A549 (cell line): ENCODE results near the gene DUSP19. TPM values are rescaled to one million over a fixed set of nuclear protein-coding genes. Genes with fewer than 3 reads are reported as not detected.

Source experiments
- ATAC-seq, 2 experiments: fragments of 200-7000 bp in 1 of 2; fragments of >200 bp in 1 of 2; cut with Nextera tagmentation in 1 of 2; cut with Tn5 transposase in 1 of 2; 3 replicates each; pipeline versions ENCODE4 v1.8.0 to v1.9.1; 2018 to 2020; ENCODE audit warnings: mild to moderate bottlenecking in 1 of 2, moderate library complexity in 1 of 2
- CTCF ChIA-PET: fragments of 300-600 bp; sonication (Branson Sonifier 250); formaldehyde crosslinking; extraction: SDS; loops from one replicate; lab custom pipeline; 2021; ENCODE audit warnings: antibody characterized with exemption, inconsistent platforms; lab: Yijun Ruan, JAX
- POLR2A ChIA-PET: fragments of 350-600 bp; formaldehyde crosslinking; extraction: SDS; loops from one replicate; lab custom pipeline; 2021; ENCODE audit warnings: antibody characterized with exemption, inconsistent platforms; lab: Yijun Ruan, JAX
- DNase-seq, 2 experiments: peaks; one replicate each; pipeline versions ENCODE4 v3.0.0 to v3.0.0-alpha.2; 2011 to 2016; ENCODE audit warnings: low read depth in 1 of 2, low spot score in 1 of 2
- FAIRE-seq: peaks from 2 replicates; lab custom pipeline; 2011; peaks lifted over from hg19 to GRCh38; lab: Jason Lieb, UNC
- H3K27ac ChIP-seq, 2 experiments: fragments of >200 bp; sonication (Bioruptor Twin); formaldehyde crosslinking; 3 replicates each; pipeline ENCODE4 v1.5.1; 2016 to 2017
- H3K4me1 ChIP-seq: fragments of >200 bp; sonication (Bioruptor Twin); formaldehyde crosslinking; 3 replicates; pipeline ENCODE4 v1.6.1; 2016
- H3K4me2 ChIP-seq: fragments of >200 bp; sonication (Bioruptor Twin); formaldehyde crosslinking; 3 replicates; pipeline ENCODE4 v1.6.1; 2016
- H3K4me3 ChIP-seq: fragments of >200 bp; sonication (Bioruptor Twin); formaldehyde crosslinking; 3 replicates; pipeline ENCODE4 v1.5.1; 2016
- H3K9me3 ChIP-seq: fragments of >200 bp; sonication (Bioruptor Twin); formaldehyde crosslinking; 3 replicates; pipeline ENCODE4 v1.6.1; 2016
- ATOH8 ChIP-seq: fragments of 250-450 bp; sonication (Bioruptor Pico); IDR thresholded peaks from 2 replicates; pipeline ENCODE4 v1.5.0; 2020; ENCODE audit warnings: low read depth, mild to moderate bottlenecking, moderate library complexity
- BCL3 ChIP-seq: fragments of >200 bp; sonication (Bioruptor Twin); formaldehyde crosslinking; IDR thresholded peaks from 3 replicates; pipeline ENCODE4 v1.6.1; 2016
- CEBPB ChIP-seq, 2 experiments: fragments of >200 bp in 1 of 2; sonication (Bioruptor Twin) in 1 of 2; formaldehyde crosslinking in 1 of 2; IDR thresholded peaks; 2 replicates each; pipeline ENCODE4 v1.6.1; 2012 to 2016
- CHD2 ChIP-seq: fragments of 150-350 bp; IDR thresholded peaks from 2 replicates; pipeline ENCODE4 v1.6.1; 2014; ENCODE audit warnings: low read length; ENCODE audit not compliant: partially characterized antibody
- ELK1 ChIP-seq: fragments of 150-350 bp; IDR thresholded peaks from 2 replicates; pipeline ENCODE4 v1.6.1; 2014; ENCODE audit warnings: low read depth, mild to moderate bottlenecking, low read length
- FOSL2 ChIP-seq, 2 experiments: fragments of 450-650 bp in 1 of 2; fragments of >200 bp in 1 of 2; sonication (Bioruptor Twin) in 1 of 2; formaldehyde crosslinking; IDR thresholded peaks; 2 replicates each; pipeline versions ENCODE4 v1.5.0 to v1.6.1; 2016 to 2020; ENCODE audit warnings: mild to moderate bottlenecking in 1 of 2, moderate library complexity in 1 of 2
- GATA3 ChIP-seq: IDR thresholded peaks from 2 replicates; pipeline ENCODE4 v1.6.1; 2012; ENCODE audit warnings: borderline replicate concordance
- HOXA7 ChIP-seq: fragments of 250-450 bp; sonication (Bioruptor Pico); IDR thresholded peaks from 2 replicates; pipeline ENCODE4 v1.5.0; 2020; ENCODE audit warnings: mild to moderate bottlenecking, moderate library complexity
- MAX ChIP-seq: IDR thresholded peaks from 2 replicates; pipeline ENCODE4 v1.6.1; 2012
- NPAS2 ChIP-seq: fragments of 250-450 bp; sonication (Bioruptor Pico); IDR thresholded peaks from 2 replicates; pipeline ENCODE4 v1.8.0; 2022; ENCODE audit warnings: mild to moderate bottlenecking, moderate library complexity, borderline replicate concordance
- NR3C1 ChIP-seq: fragments of >200 bp; sonication (Bioruptor Twin); formaldehyde crosslinking; IDR thresholded peaks from 3 replicates; pipeline ENCODE4 v1.6.1; 2017
- POLR2AphosphoS2 ChIP-seq: conservative IDR thresholded peaks from 2 replicates; pipeline ENCODE4 v1.6.1; 2012; ENCODE audit warnings: low read length, improper control_type of control experiment, inconsistent platforms
- RFX5 ChIP-seq: fragments of 450-650 bp; IDR thresholded peaks from 2 replicates; pipeline ENCODE4 v1.7.1; 2014; ENCODE audit warnings: antibody characterized with exemption, mild to moderate bottlenecking, moderate library complexity
- ZFP36 ChIP-seq: fragments of 450-650 bp; IDR thresholded peaks from 2 replicates; pipeline ENCODE4 v1.6.1; 2014; ENCODE audit warnings: borderline replicate concordance; ENCODE audit not compliant: partially characterized antibody
- ZNF302 ChIP-seq: fragments of 250-450 bp; sonication (Bioruptor Pico); IDR thresholded peaks from 2 replicates; pipeline ENCODE4 v1.9.0; 2021; ENCODE audit warnings: inconsistent platforms, mild to moderate bottlenecking, moderate library complexity
- WGBS: methylation state at CpG from one replicate; pipeline ENCODE4 v1.1.6; 2017; ENCODE audit errors: missing lambda C conversion rate; 5-methylcytosine and 5-hydroxymethylcytosine counted together
- polyA plus RNA-seq, 4 experiments: library from polyadenylated mRNA; depleted of rRNA in 3 of 4; stranded (reverse); fragments of >200 nt; fragmentation: RNase III in 1 of 4; extraction: RNeasy Plus Mini Kit Qiagen cat#74134 plus additional on column Dnase treatment in 1 of 4; gene quantifications; 2 replicates in 3 of 4; 3 replicates in 1 of 4; pipeline ENCODE4 v1.2.3, GENCODE V29; 2011 to 2017

DUSP19 gene
- polyA plus RNA-seq, 2 of the 4 experiments (the other 2 are of a cell fraction) = 1.2 to 4.4 TPM

GRCh38 chr2:183029219-183029618, 49.3 kb upstream of the DUSP19 start:
- no peak for ATAC-seq
- FAIRE-seq = no peak
- 0 out of 3 replicates have a peak overlapping the region, but pooled peaks have one; percentile 3 for H3K4me2 ChIP-seq
- no peaks in the 10 kb centered on the region for H3K9me3 ChIP-seq
- ChIA-PET CTCF (interaction anchor here (0.7 kb wide), 1 partner anchor 1721 kb away, joined by 3 read pairs; no protein-coding TSS in a partner anchor), POLR2A (no interaction called here)
- TF ChIP-seq POLR2AphosphoS2 = no peak
- no peak for TF ChIP-seq ZFP36
- TF ChIP-seq ELK1 = no peak
- TF ChIP-seq MAX = no peak
- TF ChIP-seq NR3C1 = no peak
- no peak for TF ChIP-seq CHD2
- no peak for TF ChIP-seq GATA3
- TF ChIP-seq NPAS2 (CRISPR knock-in tag) = no peak
- TF ChIP-seq HOXA7 (CRISPR knock-in tag) = no peak
- no peak for TF ChIP-seq FOSL2 (IDR thresholded peaks at IDR 0.05)
- TF ChIP-seq FOSL2 (CRISPR knock-in tag; IDR thresholded peaks at IDR 0.05) = no peak
- no peak for TF ChIP-seq BCL3
- no peak for TF ChIP-seq CEBPB (IDR thresholded peaks at IDR 0.05)
- TF ChIP-seq ZNF302 = no peak
- TF ChIP-seq RFX5 = no peak
- TF ChIP-seq ATOH8 (CRISPR knock-in tag) = no peak
- H3K4me3 ChIP-seq = no peak overlapping the region
- DNase-seq = no peak
- peaks cover 71% of the 10 kb centered on the region for H3K4me1 ChIP-seq
- H3K27ac ChIP-seq = no peak overlapping the region
- 93% methylated on average over 2 of the region's 2 CpGs for WGBS

- peaks cover 70% of the 10 kb centered on the region for H3K4me1 ChIP-seq
- ChIA-PET CTCF (interaction anchor here (0.8 to 1.5 kb wide), 4 partner anchors 10 to 80 kb away, joined by 3 read pairs; no protein-coding TSS in a partner anchor), POLR2A (interaction anchor here (0.7 kb wide), 1 partner anchor 18 kb away, joined by 3 read pairs; no protein-coding TSS in a partner anchor)
- FAIRE-seq = peak; percentile 7
- peak in 1 of 2 experiments; percentile 29 for DNase-seq
- no peak overlapping the region for H3K4me3 ChIP-seq
- TF ChIP-seq CHD2 = no peak
- peak; percentile 93 for TF ChIP-seq CEBPB (IDR thresholded peaks at IDR 0.05)
- 65% methylated on average over 4 of the region's 4 CpGs for WGBS
- peak; percentile 69 for ATAC-seq
- H3K9me3 ChIP-seq = no peaks in the 10 kb centered on the region
- peak overlapping the region; percentile 12 to 73 for H3K27ac ChIP-seq
- peak overlapping the region; percentile 97 for H3K4me2 ChIP-seq
Measured at GRCh38 chr2:183031911-183032794, 46.4 kb upstream of the DUSP19 start.

- Histone ChIP-seq H3K9me3 (no peaks in the 10 kb centered on the region), H3K4me3 (no peak overlapping the region), H3K4me2 (peak overlapping the region; percentile 97), H3K27ac (no peak overlapping the region), H3K4me1 (peaks cover 70% of the 10 kb centered on the region)
- no peak for TF ChIP-seq ATOH8 (CRISPR knock-in tag)
- no peak for ATAC-seq
- FAIRE-seq = no peak
- WGBS = 85% methylated on average over 1 of the region's 1 CpG
- no peak for DNase-seq
- ChIA-PET CTCF (no interaction called here), POLR2A (no interaction called here)
Measured at GRCh38 chr2:183033951-183034350, 44.6 kb upstream of the DUSP19 start.
